NCI-H446 treated with DMSO at 0.1 percent for 48 hours (cell line): Measurements from ENCODE around the gene CDH12.
"Not testable (repeated sequence)": the region's sequence is repeated elsewhere in the genome, so short reads cannot be mapped to it uniquely, and the experiment has no call there.

Experiments
- DNase-seq: peaks from one replicate; lab custom pipeline; 2025; lab: John Stamatoyannopoulos, UW

The CDH12 gene

GRCh38 chr5:22293147-22293546 is 560.0 kb downstream of the CDH12 start:
- no peak for DNase-seq

GRCh38 chr5:22278164-22278563 is 575.0 kb downstream of the CDH12 start:
- peak; percentile 97 for DNase-seq

- DNase-seq = peak; percentile 99
Measured at GRCh38 chr5:22277006-22277405, 576.1 kb downstream of the CDH12 start.

- DNase-seq = not testable (repeated sequence)
Measured at GRCh38 chr5:22265855-22266254, 587.3 kb downstream of the CDH12 start.

- DNase-seq = no peak
Measured at GRCh38 chr5:22258139-22258538, 595.0 kb downstream of the CDH12 start.

- DNase-seq = no peak
Measured at GRCh38 chr5:22250528-22250927, 602.6 kb downstream of the CDH12 start.

- DNase-seq = no peak
Measured at GRCh38 chr5:22249209-22249729, 603.9 kb downstream of the CDH12 start.

GRCh38 chr5:22245770-22246169 is 607.4 kb downstream of the CDH12 start:
- no peak for DNase-seq

GRCh38 chr5:22242532-22242931 is 610.6 kb downstream of the CDH12 start:
- no peak for DNase-seq

- DNase-seq = no peak
Measured at GRCh38 chr5:22238047-22238446, 615.1 kb downstream of the CDH12 start.

GRCh38 chr5:22226423-22226822 is 626.7 kb downstream of the CDH12 start:
- no peak for DNase-seq

GRCh38 chr5:22223079-22223478 is 630.1 kb downstream of the CDH12 start:
- no peak for DNase-seq

- peak; percentile 75 for DNase-seq
Measured at GRCh38 chr5:22213703-22214495, 639.2 kb downstream of the CDH12 start.

GRCh38 chr5:22212254-22212991 is 640.7 kb downstream of the CDH12 start:
- not testable (repeated sequence) for DNase-seq

- DNase-seq = not testable (repeated sequence)
Measured at GRCh38 chr5:22208463-22208862, 644.7 kb downstream of the CDH12 start.

- DNase-seq = not testable (repeated sequence)
Measured at GRCh38 chr5:22188651-22189050, 664.5 kb downstream of the CDH12 start.

- DNase-seq = not testable (repeated sequence)
Measured at GRCh38 chr5:22187632-22188228, 665.4 kb downstream of the CDH12 start.

GRCh38 chr5:22169226-22169625 is 683.9 kb downstream of the CDH12 start:
- DNase-seq = not testable (repeated sequence)

- DNase-seq = not testable (repeated sequence)
Measured at GRCh38 chr5:22168704-22169103, 684.4 kb downstream of the CDH12 start.

GRCh38 chr5:22165931-22166330 is 687.2 kb downstream of the CDH12 start:
- DNase-seq = not testable (repeated sequence)

GRCh38 chr5:22164910-22165748 is 688.0 kb downstream of the CDH12 start:
- DNase-seq = not testable (repeated sequence)

- DNase-seq = not testable (repeated sequence)
Measured at GRCh38 chr5:22156953-22157352, 696.2 kb downstream of the CDH12 start.
